ENCODE measurements around the gene CAMK2A.

Gene CAMK2A

DNA sequence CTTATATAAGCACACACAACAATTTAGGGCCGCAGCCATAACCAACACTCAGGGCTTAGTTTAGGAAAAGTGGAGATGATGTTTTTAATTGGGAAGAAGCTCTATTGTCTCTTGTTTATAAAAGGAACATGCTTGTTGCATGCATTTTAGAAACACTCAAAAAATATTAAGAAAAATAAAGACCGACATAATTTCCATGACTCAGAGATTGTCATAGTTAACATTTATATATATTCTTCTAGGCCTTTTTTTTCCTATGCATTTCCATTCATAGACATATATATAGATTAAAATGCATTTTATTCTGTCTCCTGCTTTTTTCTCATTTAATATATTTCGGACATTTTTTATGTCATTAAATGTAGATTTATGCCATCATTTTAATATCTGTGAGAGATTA is 26.7 kb upstream of the CAMK2A start:
- no peak for DNase-seq (ENCODE audit: low read depth in 2 of 2)

DNA sequence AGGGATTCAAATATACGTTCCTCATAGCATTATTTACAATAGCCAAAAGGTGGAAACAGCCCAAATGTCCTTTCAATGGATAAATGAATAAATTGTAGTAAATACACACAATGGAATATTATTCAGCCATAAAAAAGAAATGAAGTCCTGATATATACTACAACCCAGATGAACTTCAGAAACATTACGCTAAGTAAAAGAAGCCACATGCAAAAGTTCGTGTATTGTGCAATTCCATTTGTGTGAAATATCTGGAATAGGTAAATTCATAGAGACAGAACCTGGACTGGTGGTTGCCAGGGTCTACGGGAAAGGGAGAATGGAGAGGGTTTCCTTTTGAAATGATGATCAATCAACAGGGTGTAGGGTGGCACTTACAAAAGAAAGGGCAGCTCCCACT is 25.7 kb upstream of the CAMK2A start:
- DNase-seq (ENCODE audit: low read depth in 2 of 2) = no peak

DNA sequence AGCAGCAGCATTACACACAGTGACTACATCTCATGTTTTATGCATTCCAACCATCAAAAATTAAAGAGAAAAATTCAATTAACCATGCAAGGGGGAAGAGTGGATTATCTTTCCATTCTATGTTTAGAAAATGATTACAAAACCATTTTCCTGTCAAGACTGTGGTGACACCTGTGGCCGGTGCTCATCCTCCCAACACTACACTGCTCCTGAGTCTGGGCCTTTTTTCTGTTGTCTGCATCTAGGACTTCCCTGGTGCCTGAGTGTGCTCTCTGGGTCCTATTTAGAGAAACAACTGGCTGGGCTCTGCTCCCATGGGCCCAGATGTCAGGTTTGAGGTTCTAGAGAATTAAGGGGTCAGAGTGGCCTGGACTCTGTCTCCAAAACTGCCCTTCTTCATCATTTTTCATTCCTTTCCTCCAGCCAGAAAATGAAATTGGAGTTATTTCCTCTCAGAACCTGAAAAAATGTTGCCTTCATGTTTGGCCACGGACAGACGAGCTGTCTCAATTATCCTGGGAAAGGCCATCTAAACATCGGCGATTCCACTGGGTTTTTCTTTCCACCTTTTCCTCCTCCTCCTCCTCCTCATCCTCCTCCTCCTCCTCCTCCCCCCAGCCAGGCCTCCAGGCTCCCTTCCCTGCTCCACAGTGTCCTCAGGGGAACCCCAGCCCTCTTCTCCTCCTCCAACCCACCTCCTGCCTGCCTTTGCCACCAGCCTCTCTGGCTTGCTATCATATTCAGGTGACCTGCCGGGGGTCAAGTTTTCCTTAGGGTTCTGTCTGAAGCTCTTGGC is 24.5 kb upstream of the CAMK2A start:
- no peak for DNase-seq (ENCODE audit: low read depth in 2 of 2)

DNA sequence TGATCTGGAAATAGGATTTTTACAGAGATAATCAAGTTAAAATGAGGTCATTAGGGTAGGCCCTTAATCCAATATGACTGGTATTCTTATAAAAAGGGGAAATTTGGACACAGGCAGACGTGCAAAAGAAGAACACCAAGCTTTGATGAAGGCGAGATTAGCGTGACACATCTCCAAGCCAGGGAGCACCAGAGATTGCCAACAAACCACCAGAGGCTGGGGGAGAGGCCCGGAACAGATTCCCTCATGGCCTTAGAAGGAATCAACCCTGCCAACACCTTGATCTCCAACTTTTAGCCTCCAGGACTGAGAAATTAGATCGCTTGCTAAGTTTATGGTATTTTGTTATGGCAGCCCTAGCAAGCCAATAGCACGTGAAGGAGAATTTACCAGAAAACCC is 23.9 kb upstream of the CAMK2A start:
- no peak for DNase-seq (ENCODE audit: low read depth in 2 of 2)

DNA sequence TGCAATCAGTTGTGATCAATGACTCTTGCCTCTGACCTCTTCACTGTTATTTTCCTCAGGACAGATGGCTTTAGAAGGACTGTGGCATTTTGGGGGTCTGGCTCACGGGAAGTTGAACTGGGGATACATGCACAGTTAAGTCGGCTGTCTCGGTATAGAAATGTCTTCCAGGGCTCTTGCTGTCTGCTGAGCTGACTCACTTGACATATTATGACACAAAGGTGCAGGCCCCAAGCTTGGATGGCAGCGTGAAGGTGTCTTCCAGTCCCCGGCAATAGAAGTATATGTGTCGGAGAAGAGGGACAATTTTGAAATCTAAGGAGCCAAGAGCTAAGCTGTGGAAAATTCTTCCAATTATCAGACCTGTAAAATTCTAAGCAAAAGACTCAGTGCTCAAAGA is 22.9 kb upstream of the CAMK2A start:
- DNase-seq (ENCODE audit: low read depth in 2 of 2) = no peak

DNA sequence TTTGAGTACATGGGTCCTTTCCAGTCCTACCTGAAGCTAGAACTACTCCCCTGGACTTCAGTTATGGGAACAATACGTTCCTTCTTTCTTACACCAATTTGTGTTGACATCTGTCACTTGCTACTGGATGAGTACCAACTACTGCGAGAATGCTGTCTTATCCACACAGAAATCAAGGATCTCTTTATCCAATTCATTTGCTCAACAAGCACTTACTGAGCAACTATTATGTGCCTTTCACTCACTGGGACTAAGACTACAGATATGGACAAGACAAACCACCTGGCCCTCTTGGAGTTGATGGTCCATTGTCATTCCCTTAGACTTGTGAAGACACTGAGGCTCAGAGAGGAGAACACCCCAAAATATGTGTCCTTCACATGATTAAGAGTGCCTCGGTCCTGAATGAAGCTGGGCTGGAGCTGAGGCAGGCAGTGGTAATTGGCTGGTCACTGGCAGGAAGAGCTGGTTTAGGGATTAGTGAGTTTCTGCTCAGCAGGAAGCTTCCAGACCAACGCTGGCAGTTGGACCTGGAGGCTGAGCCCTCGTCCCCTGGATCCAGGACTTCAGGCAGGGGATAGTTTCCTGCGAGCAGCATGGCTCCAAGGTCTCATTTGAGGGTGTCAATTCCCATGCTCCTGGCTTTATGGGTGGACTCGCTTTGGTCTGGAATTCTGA is 21.6 kb upstream of the CAMK2A start:
- DNase-seq (ENCODE audit: low read depth in 2 of 2) = no peak

DNA sequence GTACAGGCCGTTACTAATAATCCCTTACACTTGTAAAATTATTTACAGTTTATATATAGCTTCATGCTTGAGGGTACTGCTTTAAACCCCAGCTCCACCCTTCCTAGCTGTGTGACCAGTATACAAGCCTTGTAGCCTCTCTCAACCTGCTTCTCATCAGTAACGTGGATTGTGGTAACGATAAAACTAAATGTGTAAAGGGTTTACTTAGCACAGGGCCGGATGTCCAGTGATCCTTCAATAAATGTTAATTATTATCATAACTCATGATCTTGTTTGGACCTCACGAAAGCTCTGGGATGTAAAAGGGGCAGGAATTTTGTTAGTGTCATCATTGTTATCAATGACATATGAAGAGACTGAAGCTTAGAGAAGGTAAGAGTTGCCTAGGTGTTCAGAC is 20.7 kb upstream of the CAMK2A start:
- DNase-seq (ENCODE audit: low read depth in 2 of 2) = no peak

DNA sequence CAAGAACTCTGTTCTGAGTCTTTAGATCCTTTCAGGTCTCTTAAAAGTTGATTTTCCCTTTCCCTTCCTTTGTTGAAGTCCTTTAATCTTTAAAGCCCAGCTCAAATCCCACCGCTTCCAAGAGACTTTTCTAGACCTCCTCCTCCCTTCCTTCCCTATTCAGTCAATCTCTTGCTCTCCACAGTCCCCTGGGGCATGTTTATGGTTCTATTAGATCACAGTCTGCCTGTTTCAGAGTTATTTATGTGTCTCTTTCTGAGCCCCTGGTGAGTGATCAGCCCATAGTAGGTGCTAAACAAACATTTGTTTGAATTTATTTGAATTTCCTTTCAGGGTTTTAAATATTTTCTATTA is 20.3 kb upstream of the CAMK2A start:
- no peak for DNase-seq (ENCODE audit: low read depth in 2 of 2)

DNA sequence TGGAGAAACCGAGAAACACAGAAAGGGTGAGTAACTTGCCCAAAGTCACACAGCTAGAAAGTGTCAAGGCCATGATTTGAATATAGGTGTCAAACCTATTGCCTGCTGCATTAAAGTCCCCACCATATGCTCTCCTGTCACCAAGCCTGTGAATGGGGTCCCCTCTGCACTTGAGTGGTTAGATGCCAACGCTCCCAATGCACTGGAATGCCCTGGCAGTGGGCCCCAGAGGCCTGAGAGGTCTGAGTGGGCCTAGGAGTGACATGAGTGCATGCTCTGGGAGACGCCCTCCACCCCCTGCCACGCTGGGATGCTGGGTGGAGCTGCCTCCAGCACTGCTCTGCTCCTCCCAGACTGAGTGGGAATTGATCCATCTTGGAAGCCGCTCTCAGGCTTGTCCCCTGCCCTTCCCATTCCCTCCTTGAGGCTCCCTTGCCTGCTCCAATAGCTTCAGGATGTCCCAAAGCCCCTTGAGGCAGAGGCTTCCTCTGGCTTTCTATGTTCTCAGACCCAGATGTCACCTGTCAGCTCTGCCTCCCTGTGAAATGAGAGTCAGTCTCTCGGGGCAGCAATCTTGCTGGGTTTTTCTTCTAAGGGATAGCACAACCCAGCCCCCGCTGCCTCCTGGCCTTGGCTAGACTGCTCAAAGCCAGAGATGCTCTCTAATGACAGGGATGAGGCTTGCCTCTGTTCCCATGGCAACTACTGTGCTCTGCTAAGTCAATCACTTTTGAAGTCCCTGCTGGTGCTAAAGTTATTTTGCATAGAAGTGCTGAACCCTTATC is 19.7 kb upstream of the CAMK2A start:
- DNase-seq (ENCODE audit: low read depth in 2 of 2) = no peak

DNA sequence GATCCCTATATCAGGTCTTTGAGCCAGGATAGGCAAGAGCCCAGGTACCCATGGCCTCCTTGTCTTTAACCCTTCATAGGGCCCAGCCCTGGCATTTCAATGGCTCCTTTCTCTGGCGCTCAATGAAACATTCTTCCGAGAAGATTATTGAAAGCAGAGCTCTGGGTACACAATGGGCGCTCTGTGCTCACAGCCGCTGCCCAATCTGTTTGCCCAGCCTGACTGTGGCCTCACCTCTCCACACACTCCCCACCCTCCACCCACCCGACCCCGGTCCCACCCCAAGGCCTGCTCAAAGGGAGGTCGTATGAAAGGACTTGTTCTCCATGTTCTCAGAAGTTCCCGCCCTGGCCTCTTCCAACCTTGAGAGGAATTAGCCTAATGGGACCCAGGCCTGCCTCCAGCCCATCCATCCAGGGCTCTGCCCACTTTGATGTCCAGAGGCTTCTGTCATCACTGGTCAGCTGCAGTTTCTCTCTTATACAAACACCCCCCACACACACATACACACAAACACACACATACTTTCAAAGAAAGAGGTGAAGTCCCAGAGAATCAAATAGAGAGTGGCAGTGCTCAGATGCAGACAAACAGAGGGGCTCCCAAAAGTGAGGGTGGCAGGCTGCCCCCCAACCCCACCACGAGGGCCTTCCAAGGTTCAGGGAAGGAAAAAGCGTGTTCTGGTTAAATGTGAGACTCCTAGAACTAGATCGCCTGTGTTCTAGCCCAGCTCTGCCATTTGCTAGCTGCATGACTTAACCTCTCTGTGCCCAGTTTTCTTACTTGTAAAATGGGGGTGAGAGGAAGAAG is 18.2 kb upstream of the CAMK2A start:
- DNase-seq (ENCODE audit: low read depth in 2 of 2) = no peak

DNA sequence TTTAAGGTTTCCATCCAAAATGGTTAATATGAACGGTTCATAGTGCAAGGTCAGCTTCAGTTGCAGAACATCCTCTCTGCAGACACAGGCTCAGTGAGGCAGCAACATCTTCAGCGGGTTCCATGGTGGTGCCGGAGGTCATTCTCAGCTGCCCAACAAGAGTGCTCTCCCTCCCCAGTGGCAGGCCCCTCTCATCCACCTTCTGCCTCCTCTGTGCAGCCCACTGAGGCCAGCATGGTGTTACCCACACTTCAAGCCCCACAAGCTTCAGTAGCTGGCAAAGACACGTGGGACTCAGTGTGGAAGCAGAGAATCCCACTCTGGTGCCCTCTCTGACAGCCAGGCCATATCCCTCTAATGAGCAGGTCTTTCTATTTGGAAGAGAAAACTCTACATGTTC is 17.2 kb upstream of the CAMK2A start:
- DNase-seq (ENCODE audit: low read depth in 2 of 2) = no peak

DNA sequence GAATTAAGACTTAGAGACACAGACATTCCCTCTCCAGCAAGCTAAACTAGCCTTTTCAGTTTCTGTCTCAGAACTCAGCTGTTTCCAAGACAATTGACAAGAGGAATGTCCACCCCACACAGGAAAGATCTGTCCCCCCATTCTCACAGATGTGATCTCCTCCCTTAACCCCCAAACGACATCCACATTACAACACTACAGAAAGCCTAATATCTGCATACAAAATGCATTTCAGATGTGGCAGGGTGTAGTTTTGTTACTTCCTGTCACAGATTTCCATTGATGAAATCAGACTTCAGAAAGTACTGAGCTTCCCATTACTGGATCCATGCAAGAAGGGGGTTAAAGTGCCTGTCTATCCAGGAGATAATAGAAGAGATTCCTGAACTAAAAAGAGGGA is 16.0 kb upstream of the CAMK2A start:
- no peak for DNase-seq (ENCODE audit: low read depth in 2 of 2)

DNA sequence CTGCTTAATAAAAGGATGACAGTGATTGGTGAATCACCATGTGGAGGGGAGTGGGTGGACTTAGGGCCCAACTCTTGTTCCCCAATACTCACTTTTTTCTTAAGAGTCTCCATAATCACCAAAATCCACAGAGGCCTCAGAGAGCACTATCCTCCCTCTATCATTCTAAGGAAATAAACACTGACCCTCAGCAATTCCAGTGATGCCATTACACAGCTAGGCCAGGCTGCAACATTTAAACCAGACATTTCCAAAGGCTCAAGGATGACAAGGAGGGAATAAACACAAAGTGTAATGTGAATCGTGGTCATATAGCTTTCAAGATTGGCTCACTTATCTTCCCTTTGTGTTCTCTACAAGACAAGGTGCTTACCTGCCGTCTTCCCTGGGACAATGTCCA is 15.5 kb upstream of the CAMK2A start:
- no peak for DNase-seq (ENCODE audit: low read depth in 2 of 2)

DNA sequence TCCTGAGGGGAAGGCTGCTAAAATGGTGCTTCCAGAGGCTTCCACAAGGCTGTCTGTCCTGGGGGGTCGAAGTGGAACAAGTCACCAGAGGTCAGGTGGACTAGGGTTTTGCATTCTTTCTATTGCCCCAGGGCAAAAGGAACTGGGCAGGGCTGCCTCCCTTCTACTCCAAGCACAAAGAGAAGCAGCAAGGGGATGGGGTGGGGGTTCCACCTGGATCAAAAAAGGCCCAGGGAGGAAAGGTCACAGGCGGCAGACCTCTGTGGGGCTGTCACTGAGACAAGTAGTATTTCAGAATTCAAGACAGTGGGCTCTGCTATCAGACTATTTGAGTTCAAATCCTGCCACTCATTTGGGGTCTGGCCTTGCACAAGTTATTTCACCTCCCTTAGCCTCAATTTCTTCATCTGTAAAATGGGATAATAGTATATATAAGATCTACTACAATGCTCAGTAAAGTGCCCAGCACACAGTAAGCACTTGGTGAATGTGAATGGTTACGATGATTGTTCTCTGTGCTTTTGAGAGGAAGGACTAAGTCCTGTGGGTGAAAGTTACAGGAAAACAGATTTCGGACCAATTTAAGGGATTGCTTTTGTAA is 15.0 kb upstream of the CAMK2A start:
- no peak for DNase-seq (ENCODE audit: low read depth in 2 of 2)

DNA sequence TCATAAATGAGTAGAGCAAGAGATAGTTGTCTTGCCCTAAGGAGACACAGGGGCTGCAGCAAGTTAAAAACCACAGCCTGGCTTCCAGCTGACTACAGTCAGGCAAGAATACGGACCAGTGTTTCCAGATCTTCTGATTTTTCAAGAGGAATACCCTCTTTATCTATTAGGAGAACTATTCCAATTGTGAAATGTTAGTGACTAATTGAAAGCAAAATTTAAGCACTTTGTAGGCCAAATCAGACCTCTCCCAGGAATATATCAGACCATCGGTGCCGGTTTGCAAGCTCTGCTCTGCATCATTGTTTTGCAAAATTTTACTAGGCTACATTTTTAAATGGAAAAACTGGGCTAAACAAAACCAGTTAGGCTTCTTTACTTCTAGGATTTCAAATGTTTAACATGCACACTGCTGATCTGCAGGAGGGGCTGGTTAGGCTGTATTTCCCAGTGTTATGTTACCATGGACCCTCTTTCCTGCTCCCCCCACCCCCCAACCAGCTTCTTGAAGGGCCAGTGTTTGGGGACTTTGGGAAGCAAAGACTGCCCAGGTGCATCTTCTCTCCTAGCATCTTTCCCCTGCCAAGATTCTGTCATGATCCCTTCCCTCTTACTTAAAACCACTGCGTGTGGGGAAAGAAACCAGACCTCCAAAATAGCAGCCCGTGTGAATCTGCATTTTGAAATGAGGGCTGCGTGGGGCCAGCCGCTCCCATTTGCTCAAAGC is 14.2 kb upstream of the CAMK2A start:
- no peak for DNase-seq (ENCODE audit: low read depth in 2 of 2)

DNA sequence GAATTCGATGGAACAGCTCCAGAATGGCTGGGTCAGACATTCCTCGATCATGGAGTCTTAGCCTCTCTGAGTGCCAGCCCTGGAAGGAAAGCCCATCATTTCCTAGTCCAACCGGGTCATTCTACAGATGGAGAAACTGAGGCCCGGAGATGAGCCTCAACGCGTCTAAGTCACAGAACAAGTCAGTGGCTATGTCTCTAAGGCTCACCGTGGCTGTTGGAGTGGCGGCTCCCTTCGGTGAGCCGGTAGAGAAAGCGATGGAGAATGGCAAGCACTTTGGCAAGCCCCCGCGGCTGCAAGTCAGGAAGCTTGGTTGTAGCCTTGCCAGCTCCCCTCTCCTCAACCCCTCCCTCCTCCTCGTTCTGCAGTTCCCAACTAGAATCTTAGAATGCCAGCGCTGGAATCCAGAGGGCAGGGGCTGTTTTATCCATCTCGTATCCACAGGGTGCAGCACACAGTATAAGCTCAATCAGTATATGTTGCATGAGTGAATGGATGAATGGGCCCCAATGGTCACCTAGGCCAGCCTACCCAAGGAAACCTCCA is 13.6 kb upstream of the CAMK2A start:
- DNase-seq (ENCODE audit: low read depth in 2 of 2) = no peak

DNA sequence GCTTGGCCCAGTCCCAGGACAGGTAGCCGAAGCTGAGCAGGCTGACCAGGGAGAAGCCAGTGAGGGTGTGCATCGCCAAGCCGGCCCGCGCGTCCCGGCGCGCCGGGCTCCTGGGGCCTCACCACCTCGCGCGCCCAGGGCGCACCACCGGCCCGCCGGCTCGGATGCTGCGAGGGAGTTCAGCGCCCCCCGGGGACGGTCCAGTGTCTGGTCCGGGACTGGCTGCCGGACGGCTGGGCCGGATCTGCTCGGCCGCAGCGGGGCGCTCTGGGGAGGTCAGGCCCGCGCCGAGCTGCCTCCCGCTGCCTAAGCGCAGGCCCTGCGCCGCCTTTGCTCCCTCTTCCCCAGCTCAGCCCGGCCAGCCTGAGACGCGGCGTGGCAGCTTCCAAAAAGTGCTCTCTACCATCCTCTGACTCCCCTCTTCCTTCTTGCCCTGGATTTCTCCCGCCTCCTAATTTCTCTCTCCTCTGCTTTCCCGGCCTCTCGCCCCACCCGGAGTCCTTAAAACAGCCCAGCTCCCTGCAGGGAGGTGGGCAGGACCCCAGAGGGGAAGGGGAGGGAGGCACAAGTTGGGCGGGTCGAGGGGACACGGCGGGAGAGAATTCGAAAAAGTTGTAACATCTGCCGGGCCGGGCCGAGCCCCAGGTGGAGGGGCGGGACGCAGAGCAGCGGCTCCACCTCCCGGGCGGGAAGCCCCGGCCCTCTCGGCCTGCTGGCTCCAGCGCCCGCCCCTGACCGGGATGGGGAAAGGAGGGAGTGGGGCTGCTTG is 12.9 kb upstream of the CAMK2A start, which contains the start of gene ARSI:
ARSI (minus strand) TSS at position 605 of the 769 bp plus-strand sequence; CDS start at position 73, 532 bp downstream.
- no peak for DNase-seq (ENCODE audit: low read depth in 2 of 2)

DNA sequence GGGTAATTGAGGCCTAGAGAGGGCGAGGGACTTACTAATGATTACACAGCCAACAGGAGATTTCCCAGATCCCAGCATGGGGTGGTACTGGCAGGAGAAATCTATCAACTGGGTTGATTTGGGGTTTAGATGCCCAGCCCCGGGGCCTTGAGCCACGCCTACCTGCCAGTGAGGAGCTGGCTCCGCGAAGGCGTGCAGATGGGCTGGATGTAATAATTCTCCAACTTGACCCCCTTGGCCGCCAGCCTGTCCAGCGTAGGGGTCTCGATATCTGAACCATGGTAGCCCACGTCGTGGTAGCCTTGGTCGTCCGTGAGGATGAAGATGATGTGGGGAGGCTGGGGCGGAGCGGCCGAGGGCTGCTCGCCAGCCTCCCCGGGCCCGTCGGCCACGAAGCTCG is 12.3 kb upstream of the CAMK2A start:
- no peak for DNase-seq (ENCODE audit: low read depth in 2 of 2)

DNA sequence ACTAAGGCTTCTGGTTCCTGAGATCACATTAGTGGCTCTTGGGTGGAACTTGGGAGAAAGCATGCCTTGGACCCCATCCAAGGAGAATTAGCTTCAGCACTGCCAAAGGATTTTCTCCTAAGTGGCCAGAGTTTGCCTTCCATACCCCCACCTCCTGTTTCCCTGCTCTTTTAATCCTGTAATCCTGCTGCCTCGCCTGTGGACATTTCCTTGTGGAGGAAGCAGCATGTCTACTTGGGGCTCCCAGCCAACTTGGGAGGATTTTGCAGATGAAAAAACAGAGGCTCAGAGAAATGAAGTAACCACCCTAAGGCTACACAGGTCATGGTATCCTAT is 11.6 kb upstream of the CAMK2A start:
- no peak for DNase-seq (ENCODE audit: low read depth in 2 of 2)

All from stimulated activated CD8-positive, alpha-beta memory T cell treated with anti-CD3 and anti-CD28 coated beads, Interleukin-7, amount 100 ng/mL, for 1 hour (primary cell).